GM18499 (cell line): ENCODE results near the gene KMT2A.
"Not testable (repeated sequence)": the region's sequence is repeated elsewhere in the genome, so short reads cannot be mapped to it uniquely, and the experiment has no call there.

Experiments
- ATAC-seq: cut with Tn5 transposase; IDR thresholded peaks from one replicate; pipeline ENCODE4 v1.9.1; 2021; ENCODE audit warnings: moderate number of reproducible peaks; ENCODE audit not compliant: insufficient read depth, unreplicated experiment

Gene KMT2A

GRCh38 chr11:118435893-118436624 lies at the start of gene KMT2A:
Gene KMT2A, plus strand, starts transcription at chr11:118436492. Its CDS starts 21 bp downstream, at chr11:118436513.
- ATAC-seq, result peak; percentile 35

GRCh38 chr11:118396097-118396501 lies 40.2 kb upstream of the KMT2A start:
- ATAC-seq, result no peak

- ATAC-seq, result no peak
Measured at GRCh38 chr11:118397448-118397847, 38.8 kb upstream of the KMT2A start.

- ATAC-seq, result no peak
Measured at GRCh38 chr11:118398791-118399559, 37.3 kb upstream of the KMT2A start.

- ATAC-seq, result no peak
Measured at GRCh38 chr11:118401151-118401879, 35.0 kb upstream of the KMT2A start, which contains the start of gene ATP5MG. Gene ATP5MG, plus strand, starts transcription at chr11:118401606. Its CDS starts 60 bp downstream, at chr11:118401666.

GRCh38 chr11:118401880-118402590 lies 34.3 kb upstream of the KMT2A start:
- ATAC-seq, result no peak

GRCh38 chr11:118402594-118402993 lies 33.7 kb upstream of the KMT2A start:
- not testable (repeated sequence) for ATAC-seq

GRCh38 chr11:118406599-118407166 lies 29.6 kb upstream of the KMT2A start:
- ATAC-seq, result no peak

GRCh38 chr11:118410055-118410745 lies 26.1 kb upstream of the KMT2A start:
- no peak for ATAC-seq

- ATAC-seq, result no peak
Measured at GRCh38 chr11:118411530-118411929, 24.8 kb upstream of the KMT2A start.

GRCh38 chr11:118412921-118413320 lies 23.4 kb upstream of the KMT2A start:
- ATAC-seq, result no peak

GRCh38 chr11:118415062-118415738 lies 21.1 kb upstream of the KMT2A start:
- no peak for ATAC-seq

GRCh38 chr11:118415739-118416068 lies 20.6 kb upstream of the KMT2A start:
- ATAC-seq, result no peak

GRCh38 chr11:118416900-118417299 lies 19.4 kb upstream of the KMT2A start:
- ATAC-seq, result not testable (repeated sequence)

GRCh38 chr11:118417801-118418200 lies 18.5 kb upstream of the KMT2A start:
- no peak for ATAC-seq

- no peak for ATAC-seq
Measured at GRCh38 chr11:118418766-118419165, 17.5 kb upstream of the KMT2A start.

- ATAC-seq, result no peak
Measured at GRCh38 chr11:118427707-118428106, 8.6 kb upstream of the KMT2A start.

GRCh38 chr11:118430956-118431355 lies 5.3 kb upstream of the KMT2A start:
- no peak for ATAC-seq

GRCh38 chr11:118434123-118434552 lies 2.2 kb upstream of the KMT2A start:
- no peak for ATAC-seq
